AG04450 (cell line): ENCODE results near the gene APBB2. TPM values are rescaled to one million over a fixed set of nuclear protein-coding genes. Genes with fewer than 3 reads are reported as not detected.
A peak's percentile ranks its signal among the peaks of the same experiment; 100 is the strongest.

Experiments
- CTCF ChIA-PET: fragments of 300-600, 350-600 bp; formaldehyde crosslinking; extraction: SDS; loops from one replicate; lab custom pipeline; 2022; ENCODE audit warnings: antibody characterized with exemption, inconsistent platforms; lab: Charles Lee
- POLR2A ChIA-PET: fragments of 350-600 bp; formaldehyde crosslinking; extraction: SDS; loops from one replicate; lab custom pipeline; 2021; ENCODE audit warnings: antibody characterized with exemption, inconsistent platforms; lab: Yijun Ruan, JAX
- DNase-seq: peaks from one replicate; pipeline ENCODE4 v3.0.0-alpha.2; 2011; ENCODE audit warnings: low read depth, low spot score
- H3K27ac ChIP-seq: one replicate; pipeline ENCODE4 v1.5.1; 2012; ENCODE audit warnings: low read depth, low read length, control low read depth
- H3K27me3 ChIP-seq: one replicate; pipeline ENCODE4 v1.6.0; 2012; ENCODE audit warnings: low read length; ENCODE audit not compliant: control insufficient read depth, insufficient read depth
- H3K4me3 ChIP-seq: 2 replicates; pipeline ENCODE4 v1.5.1; 2011; ENCODE audit warnings: mild to moderate bottlenecking, low read depth, low read length, control low read depth
- H3K9me3 ChIP-seq: 2 replicates; pipeline ENCODE4 v1.5.1; 2012; ENCODE audit warnings: low read length; ENCODE audit not compliant: control insufficient read depth, insufficient read depth
- polyA plus RNA-seq: library from polyadenylated mRNA; depleted of rRNA; stranded (reverse); fragments of >200 nt; gene quantifications from 2 replicates; pipeline ENCODE4 v1.2.3, GENCODE V29; 2011
- TF ChIP-seq, protein P1 (sequence below): IDR thresholded peaks from 2 replicates; pipeline ENCODE4 v1.5.1; 2011; ENCODE audit warnings: low read depth, low read length, control low read depth, inconsistent platforms

Gene APBB2
- polyA plus RNA-seq, 1 experiment = 52.7 TPM

DNA sequence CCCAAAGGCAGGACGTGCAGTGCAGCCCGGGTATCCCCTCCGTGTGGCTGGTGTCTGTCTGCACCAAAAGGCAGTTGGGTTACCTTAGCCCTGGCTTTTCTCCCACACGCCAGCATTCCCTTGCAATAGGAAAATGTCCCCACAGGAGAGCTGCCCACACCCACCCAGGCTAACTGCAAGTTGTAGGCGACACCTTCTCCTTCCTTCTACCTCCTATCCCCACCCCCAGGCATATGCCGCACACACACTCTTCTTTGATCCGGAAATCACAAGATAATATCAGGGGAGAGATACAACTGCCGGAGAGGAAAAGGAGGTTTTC, 444 bp upstream of the APBB2 start:
- no peaks in the 10 kb centered on the region for H3K27me3 ChIP-seq
- no peaks in the 10 kb centered on the region for H3K9me3 ChIP-seq
- no peak for DNase-seq
- no peak overlapping the region for H3K27ac ChIP-seq
- POLR2A ChIA-PET = interaction anchor here (0.7 to 2.6 kb wide), 10 partner anchors 10 to 290 kb away, joined by 3 to 17 read pairs (median 8); partner anchors contain the start of gene UCHL1
- H3K4me3 ChIP-seq = peak overlapping the region; percentile 32
- CTCF ChIA-PET = interaction anchor here (0.6 to 5.7 kb wide), 20 partner anchors 10 to 310 kb away, joined by 3 to 100 read pairs (median 6); no protein-coding TSS in a partner anchor
- TF ChIP-seq, protein P1, sequence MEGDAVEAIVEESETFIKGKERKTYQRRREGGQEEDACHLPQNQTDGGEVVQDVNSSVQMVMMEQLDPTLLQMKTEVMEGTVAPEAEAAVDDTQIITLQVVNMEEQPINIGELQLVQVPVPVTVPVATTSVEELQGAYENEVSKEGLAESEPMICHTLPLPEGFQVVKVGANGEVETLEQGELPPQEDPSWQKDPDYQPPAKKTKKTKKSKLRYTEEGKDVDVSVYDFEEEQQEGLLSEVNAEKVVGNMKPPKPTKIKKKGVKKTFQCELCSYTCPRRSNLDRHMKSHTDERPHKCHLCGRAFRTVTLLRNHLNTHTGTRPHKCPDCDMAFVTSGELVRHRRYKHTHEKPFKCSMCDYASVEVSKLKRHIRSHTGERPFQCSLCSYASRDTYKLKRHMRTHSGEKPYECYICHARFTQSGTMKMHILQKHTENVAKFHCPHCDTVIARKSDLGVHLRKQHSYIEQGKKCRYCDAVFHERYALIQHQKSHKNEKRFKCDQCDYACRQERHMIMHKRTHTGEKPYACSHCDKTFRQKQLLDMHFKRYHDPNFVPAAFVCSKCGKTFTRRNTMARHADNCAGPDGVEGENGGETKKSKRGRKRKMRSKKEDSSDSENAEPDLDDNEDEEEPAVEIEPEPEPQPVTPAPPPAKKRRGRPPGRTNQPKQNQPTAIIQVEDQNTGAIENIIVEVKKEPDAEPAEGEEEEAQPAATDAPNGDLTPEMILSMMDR = no peak

DNA sequence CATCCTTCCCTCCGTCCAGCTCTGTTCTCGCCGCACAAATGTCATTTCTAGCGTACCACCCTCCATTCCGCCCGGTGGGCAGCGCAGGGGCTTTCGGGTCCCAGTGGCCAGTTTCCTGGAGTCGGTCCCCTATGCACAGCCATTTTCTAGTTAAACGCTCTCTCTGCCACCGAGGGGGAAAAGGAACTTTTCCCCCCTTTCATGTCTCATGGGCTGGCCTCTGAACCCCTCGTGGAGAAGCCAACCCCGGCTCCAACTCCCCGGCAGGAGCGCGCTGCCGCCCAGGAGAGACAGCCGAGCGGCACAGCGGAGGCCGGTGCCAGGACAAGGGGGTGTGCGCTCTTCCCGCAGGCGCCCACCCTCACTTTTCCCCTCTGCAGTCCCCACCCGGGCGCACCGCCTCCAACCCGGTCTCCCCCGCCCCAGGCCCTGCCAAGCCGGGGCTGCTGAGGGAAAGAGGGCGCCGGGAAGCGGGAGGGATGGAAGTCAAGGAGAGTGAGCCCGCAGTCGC, 662 bp downstream of the APBB2 start:
- no peak for DNase-seq
- peak overlapping the region; percentile 49 for H3K27ac ChIP-seq
- ChIA-PET POLR2A (interaction anchor here (0.6 to 2.6 kb wide), 10 partner anchors 9 to 289 kb away, joined by 3 to 17 read pairs (median 10); partner anchors contain the start of gene UCHL1), CTCF (interaction anchor here (0.6 to 5.7 kb wide), 59 partner anchors 9 to 511 kb away, joined by 3 to 100 read pairs (median 5); no protein-coding TSS in a partner anchor)
- peaks cover 5% of the 10 kb centered on the region; the same call in 1 of the 2 replicates for H3K9me3 ChIP-seq
- H3K27me3 ChIP-seq = no peaks in the 10 kb centered on the region
- TF ChIP-seq, protein P1 = no peak
- H3K4me3 ChIP-seq = peak overlapping the region; percentile 93

DNA sequence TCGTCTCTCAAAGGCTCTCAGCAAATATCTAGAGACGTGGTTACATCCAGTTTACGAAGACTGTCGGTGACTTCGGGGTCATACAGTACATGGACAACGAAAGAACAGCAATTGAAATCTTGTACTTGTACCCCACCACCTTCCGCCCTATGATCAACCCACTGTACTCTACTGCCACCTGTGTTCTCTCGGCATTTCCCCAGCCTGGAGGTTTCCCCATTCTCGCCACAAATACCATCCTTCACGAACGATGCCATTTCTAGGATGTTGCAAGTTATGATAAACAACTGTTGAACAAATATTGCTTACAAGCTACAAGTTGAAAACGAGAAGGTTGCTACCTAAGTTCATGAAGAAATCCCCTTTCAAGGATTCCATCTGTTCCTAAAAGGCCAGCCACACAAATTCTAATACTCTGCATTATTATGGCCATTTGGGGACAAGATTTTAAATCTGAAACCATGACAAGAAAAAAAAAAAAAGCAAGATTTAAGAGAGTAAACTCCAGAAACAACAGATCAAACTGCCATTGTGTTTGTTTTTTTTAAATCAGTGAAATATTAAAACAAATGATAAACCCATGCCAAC, 1.6 kb downstream of the APBB2 start:
- Histone ChIP-seq H3K9me3 (peaks cover 5% of the 10 kb centered on the region; the same call in 1 of the 2 replicates), H3K4me3 (peak overlapping the region; percentile 93), H3K27me3 (no peaks in the 10 kb centered on the region), H3K27ac (no peak overlapping the region)
- TF ChIP-seq, protein P1 = peak; percentile 71
- CTCF ChIA-PET = interaction anchor here (0.8 to 5.7 kb wide), 16 partner anchors 9 to 316 kb away, joined by 3 to 100 read pairs (median 5); no protein-coding TSS in a partner anchor
- no peak for DNase-seq
- POLR2A ChIA-PET = interaction anchor here (1.0 to 2.6 kb wide), 3 partner anchors 44 to 236 kb away, joined by 10 to 17 read pairs (median 10); partner anchors contain the start of gene UCHL1

DNA sequence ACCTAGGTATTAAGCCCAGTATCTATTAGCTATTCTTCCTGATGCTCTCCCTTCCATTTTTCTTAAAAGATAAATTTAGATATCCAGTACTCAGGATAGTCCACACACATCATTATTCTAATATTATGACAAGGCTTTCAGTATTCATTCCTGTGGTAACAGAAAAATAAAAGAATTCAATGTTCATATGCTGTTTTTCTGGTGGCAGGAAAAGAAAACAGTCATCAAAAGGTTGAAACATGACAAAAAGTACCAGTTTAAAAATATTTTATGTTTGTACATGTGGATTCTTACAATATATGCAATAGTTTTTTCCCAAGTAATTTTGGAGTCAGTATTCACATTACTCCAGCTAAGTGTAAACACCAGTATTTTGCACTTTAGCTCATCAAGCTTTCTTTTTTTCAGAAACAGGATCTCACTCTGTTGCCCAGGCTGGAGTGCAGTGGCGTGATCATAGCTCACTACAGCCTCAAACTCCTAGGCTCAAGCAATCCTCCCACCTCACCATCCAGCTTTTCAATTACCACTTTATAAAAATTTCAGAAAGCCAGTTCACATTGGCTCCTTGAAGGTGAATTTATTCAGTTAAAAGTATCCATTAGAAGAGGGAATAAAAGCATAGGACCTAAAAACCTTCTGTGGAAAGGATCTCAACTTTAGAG, 2.3 kb downstream of the APBB2 start:
- no peak overlapping the region for H3K27ac ChIP-seq
- peaks cover 5% of the 10 kb centered on the region; the same call in 1 of the 2 replicates for H3K9me3 ChIP-seq
- peak overlapping the region; percentile 93 for H3K4me3 ChIP-seq
- ChIA-PET CTCF (interaction anchor here (0.6 to 5.7 kb wide), 17 partner anchors 12 to 315 kb away, joined by 3 to 100 read pairs (median 5); no protein-coding TSS in a partner anchor), POLR2A (interaction anchor here (0.8 kb wide), 1 partner anchor 35 kb away, joined by 3 read pairs; no protein-coding TSS in a partner anchor)
- H3K27me3 ChIP-seq = no peaks in the 10 kb centered on the region
- TF ChIP-seq, protein P1 = no peak
- DNase-seq = no peak
